ENCODE measurements around the gene LCK. TPM values are rescaled to one million over a fixed set of nuclear protein-coding genes. Genes with fewer than 3 reads are reported as not detected.

The LCK gene
- total and polyA plus RNA-seq, 9 of the 15 experiments (the other 6 are each of a cell fraction or from before 2014, with no cell fraction given) = 0.04 to 0.47 (median 0.13) TPM; not detected in 6

- TF ChIP-seq PRDM10 (IDR thresholded peaks at IDR 0.05; ENCODE audit: partially characterized antibody) = peak; percentile 15
- TF ChIP-seq DLX4 (CRISPR knock-in tag; IDR thresholded peaks at IDR 0.05) = no peak
- TF ChIP-seq EHMT2 (IDR thresholded peaks at IDR 0.05) = peak; percentile 74; the same call in 1 of the 2 replicates
- no peak for TF ChIP-seq ZNF644 (tag; IDR thresholded peaks at IDR 0.05; ENCODE audit: low read depth)
- TF ChIP-seq ZNF184 (CRISPR knock-in tag; IDR thresholded peaks at IDR 0.05) = no peak
- TF ChIP-seq ARID1B (IDR thresholded peaks at IDR 0.05) = peak; percentile 39; the same call in 1 of the 2 replicates
- no peak for TF ChIP-seq GABPB1 (CRISPR knock-in tag; IDR thresholded peaks at IDR 0.05)
- no peak for TF ChIP-seq ZNF274 (IDR thresholded peaks at IDR 0.05; ENCODE audit: borderline replicate concordance, low read depth, low read length)
- no peak for TF ChIP-seq E2F3 (CRISPR knock-in tag; IDR thresholded peaks at IDR 0.05)
- TF ChIP-seq LEF1 (IDR thresholded peaks at IDR 0.05) = no peak
- no peak for TF ChIP-seq AFF1 (IDR thresholded peaks at IDR 0.05; ENCODE audit: low read depth in 1 of 2, partially characterized antibody in 2 of 2)
- no peak for TF ChIP-seq MYBL2 (IDR thresholded peaks at IDR 0.05; ENCODE audit: low read depth)
- TF ChIP-seq MYBL2 (CRISPR knock-in tag; IDR thresholded peaks at IDR 0.05; ENCODE audit: borderline replicate concordance) = no peak
- TF ChIP-seq CHCHD3 (CRISPR knock-in tag; IDR thresholded peaks at IDR 0.05) = no peak
- no peak for TF ChIP-seq FOXP4 (CRISPR knock-in tag; IDR thresholded peaks at IDR 0.05; ENCODE audit: borderline replicate concordance)
- TF ChIP-seq ARID2 (IDR thresholded peaks at IDR 0.05) = no peak
- TF ChIP-seq ZNF507 (tag; conservative IDR thresholded peaks at IDR 0.05) = no peak
- TF ChIP-seq BRCA1 (IDR thresholded peaks at IDR 0.05) = no peak
- no peak for TF ChIP-seq BRCA1 (CRISPR knock-in tag; IDR thresholded peaks at IDR 0.05)
- no peak for TF ChIP-seq ZNF253 (CRISPR knock-in tag; conservative IDR thresholded peaks at IDR 0.05)
These were observed 8.7 kb upstream of the LCK start (continued) for GRCh38 chr1:32242341-32242851.

Measured in K562 (cell line).